GM18867 (cell line): ENCODE data around the gene RBM17.
"Not testable (repeated sequence)": the region's sequence is repeated elsewhere in the genome, so short reads cannot be mapped to it uniquely, and the experiment has no call there.

Source experiments
- ATAC-seq: cut with Tn5 transposase; IDR thresholded peaks from one replicate; pipeline ENCODE4 v1.9.1; 2021; ENCODE audit warnings: mild to moderate bottlenecking, moderate library complexity; ENCODE audit not compliant: unreplicated experiment

Gene RBM17

GRCh38 chr10:6056411-6057135 lies 32.3 kb upstream of the RBM17 start:
- no peak for ATAC-seq

GRCh38 chr10:6058682-6059475 lies 30.0 kb upstream of the RBM17 start:
- ATAC-seq = peak; percentile 32

GRCh38 chr10:6059506-6059905 lies 29.3 kb upstream of the RBM17 start:
- no peak for ATAC-seq

GRCh38 chr10:6061056-6061455 lies 27.8 kb upstream of the RBM17 start:
- no peak for ATAC-seq

- ATAC-seq = no peak
Measured at GRCh38 chr10:6062101-6062771, 26.6 kb upstream of the RBM17 start, which contains the start of gene IL2RA. IL2RA (minus strand) TSS chr10:6062367; CDS start chr10:6062151, 216 bp downstream.

GRCh38 chr10:6064119-6064518 lies 24.7 kb upstream of the RBM17 start:
- no peak for ATAC-seq

GRCh38 chr10:6064726-6065125 lies 24.1 kb upstream of the RBM17 start:
- ATAC-seq = not testable (repeated sequence)

- ATAC-seq = no peak
Measured at GRCh38 chr10:6065406-6065805, 23.4 kb upstream of the RBM17 start.

GRCh38 chr10:6065835-6066234 lies 23.0 kb upstream of the RBM17 start:
- ATAC-seq = no peak

GRCh38 chr10:6067457-6067856 lies 21.4 kb upstream of the RBM17 start:
- ATAC-seq = no peak

- no peak for ATAC-seq
Measured at GRCh38 chr10:6068006-6068405, 20.8 kb upstream of the RBM17 start.

GRCh38 chr10:6068422-6068821 lies 20.4 kb upstream of the RBM17 start:
- no peak for ATAC-seq

GRCh38 chr10:6069081-6069931 lies 19.5 kb upstream of the RBM17 start:
- no peak for ATAC-seq

- no peak for ATAC-seq
Measured at GRCh38 chr10:6070660-6071059, 18.2 kb upstream of the RBM17 start.

GRCh38 chr10:6071181-6072175 lies 17.4 kb upstream of the RBM17 start:
- ATAC-seq = no peak

- peak; percentile 67 for ATAC-seq
Measured at GRCh38 chr10:6072215-6072934, 16.5 kb upstream of the RBM17 start.

- ATAC-seq = no peak
Measured at GRCh38 chr10:6074489-6075301, 14.1 kb upstream of the RBM17 start.

GRCh38 chr10:6077071-6077675 lies 11.7 kb upstream of the RBM17 start:
- no peak for ATAC-seq
